ENCODE data around the gene CDH6. TPM values are rescaled to one million over a fixed set of nuclear protein-coding genes. Genes with fewer than 3 reads are reported as not detected.

The CDH6 gene
- 24.5 TPM for total RNA-seq

DNA sequence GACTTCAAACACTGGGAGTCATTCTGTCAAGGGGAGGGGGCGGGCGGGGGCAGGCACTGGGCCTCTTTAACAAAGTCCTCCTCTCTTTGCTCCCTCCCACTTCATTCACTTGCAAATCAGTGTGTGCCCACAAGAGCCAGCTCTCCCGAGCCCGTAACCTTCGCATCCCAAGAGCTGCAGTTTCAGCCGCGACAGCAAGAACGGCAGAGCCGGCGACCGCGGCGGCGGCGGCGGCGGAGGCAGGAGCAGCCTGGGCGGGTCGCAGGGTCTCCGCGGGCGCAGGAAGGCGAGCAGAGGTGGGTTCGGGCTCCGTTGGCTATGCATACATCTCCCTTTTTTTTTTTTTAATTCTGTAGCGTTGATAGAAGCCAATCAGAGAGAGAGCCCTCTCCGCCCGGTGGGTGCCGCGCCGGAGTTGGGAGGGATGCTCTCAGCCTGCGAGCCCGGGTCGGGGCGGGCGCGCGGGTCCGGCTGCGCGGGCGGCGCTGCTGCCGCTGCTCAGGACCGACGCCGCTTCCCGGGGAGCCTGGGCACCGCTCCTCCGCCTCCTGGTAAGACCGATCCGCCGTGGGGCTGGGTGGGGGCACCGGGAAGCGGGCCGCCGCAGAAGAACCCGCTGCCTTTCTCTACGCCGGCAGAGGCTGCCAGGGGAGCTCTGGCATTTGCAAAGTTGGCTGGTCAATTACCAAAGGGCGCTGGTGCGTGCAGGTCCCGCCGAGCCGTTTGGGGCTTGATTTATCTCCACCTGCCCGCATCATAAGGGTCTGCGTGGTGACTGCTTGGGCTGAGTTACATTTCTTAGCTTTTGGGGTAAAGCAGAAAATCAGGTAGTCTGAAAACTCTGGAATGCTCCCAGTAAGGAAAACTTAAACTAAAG is at the start of gene CDH6:
CDH6 (plus strand) TSS at position 96 of the 877 bp plus-strand sequence. CDS start 73,788 bp downstream, outside the sequence.
- peak; percentile 66 for DNase-seq (ENCODE audit: low spot score)
- intact Hi-C loops (cut with DNase I) = no loop called here

DNA sequence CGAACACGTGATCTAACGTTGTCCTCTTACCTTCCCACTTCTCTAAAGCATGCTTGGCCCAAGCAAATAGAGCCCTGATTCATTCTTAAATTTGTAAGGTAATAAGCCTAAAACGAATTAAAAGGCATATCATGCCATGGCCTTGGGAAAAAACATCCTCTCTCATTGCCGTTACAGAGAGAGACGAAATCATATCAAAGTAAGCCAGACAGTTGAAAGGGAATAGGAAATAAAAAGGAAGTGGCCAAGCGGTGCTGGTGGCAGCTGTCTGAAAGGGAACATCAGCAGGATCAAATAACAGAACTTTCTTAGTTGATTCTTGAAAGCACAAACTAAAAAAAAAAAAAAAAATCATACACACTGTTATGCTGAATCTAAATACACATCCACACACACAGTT is 49.1 kb upstream of the CDH6 start:
- no peak for DNase-seq (ENCODE audit: low spot score)
- ATAC-seq = no peak
- intact Hi-C loops (cut with DNase I) = no loop called here

More for the DNA sequence above, at the start of gene CDH6:
- peak; percentile 57 for ATAC-seq

DNA sequence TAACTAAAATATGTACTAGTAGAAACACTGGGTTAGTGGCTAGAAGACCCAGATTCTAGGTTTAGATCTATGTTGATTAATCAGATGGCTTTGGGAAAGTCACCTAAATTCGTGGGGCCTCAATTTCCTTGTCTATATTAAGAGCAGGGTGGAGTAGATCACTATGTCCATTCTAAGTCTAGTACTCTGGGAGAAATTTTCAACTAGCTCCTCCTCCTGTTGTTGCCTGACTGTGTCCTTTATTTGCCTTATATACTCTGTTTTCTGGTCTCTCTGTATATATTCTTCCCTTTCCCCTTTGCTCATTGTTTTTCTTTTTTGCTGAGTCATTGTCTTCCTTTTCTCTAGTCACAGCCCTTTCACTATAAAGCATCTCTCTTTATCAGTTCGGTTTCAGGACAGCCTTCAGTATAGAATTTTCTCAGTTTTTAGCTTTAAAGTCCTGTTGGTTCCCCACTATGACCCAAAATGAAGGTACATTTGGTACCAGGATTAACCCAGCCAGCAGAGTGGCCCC is 44.5 kb upstream of the CDH6 start:
- intact Hi-C loops (cut with DNase I) = no loop called here
- ATAC-seq = no peak
- no peak for DNase-seq (ENCODE audit: low spot score)

DNA sequence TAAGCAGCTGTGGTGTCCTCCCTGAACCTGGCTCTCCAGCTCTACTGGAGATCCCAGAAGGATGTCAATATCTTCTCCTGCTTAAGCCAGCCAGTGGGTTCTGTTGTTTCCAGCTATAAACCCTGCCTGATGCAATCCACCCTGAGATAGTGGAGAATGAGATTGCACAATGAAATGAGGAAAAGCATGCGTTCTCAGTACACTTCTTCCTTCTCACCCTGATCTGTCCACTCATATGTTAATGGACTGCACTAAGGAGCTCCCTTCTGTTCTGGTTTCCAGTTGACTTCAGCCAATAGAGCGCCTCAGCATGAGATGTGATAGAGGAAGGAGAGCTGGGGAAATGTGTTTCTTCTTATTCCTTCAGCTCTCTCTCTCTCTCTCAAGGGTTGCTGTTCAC is 40.0 kb upstream of the CDH6 start:
- no peak for DNase-seq (ENCODE audit: low spot score)
- intact Hi-C loops (cut with DNase I) = no loop called here
- no peak for ATAC-seq

DNA sequence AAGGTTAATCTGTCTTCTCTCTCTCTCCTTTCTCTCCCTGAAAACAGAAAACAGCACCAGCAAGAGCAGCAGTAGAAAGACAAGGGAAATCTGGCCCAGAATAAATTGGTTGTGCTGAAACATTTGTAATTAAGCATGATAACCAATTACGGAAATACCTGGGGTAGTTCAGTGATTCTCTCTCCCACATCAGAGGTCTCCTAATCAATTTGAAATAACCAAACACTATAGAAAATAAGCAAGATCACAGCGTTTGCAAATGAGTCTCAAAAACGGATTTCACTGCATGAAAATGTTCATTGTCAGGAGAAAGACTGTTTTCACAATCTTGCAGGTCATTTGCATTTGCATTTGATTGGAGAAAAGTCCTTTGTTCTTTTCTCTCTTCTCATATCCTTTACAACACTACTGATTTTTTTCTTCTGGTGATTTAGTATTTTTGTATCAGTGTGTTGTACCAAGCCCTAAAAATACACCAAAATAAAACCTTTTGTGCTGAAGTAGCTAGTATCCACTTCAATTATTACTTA is 36.8 kb upstream of the CDH6 start:
- ATAC-seq = no peak
- intact Hi-C loops (cut with DNase I) = no loop called here
- DNase-seq (ENCODE audit: low spot score) = no peak

DNA sequence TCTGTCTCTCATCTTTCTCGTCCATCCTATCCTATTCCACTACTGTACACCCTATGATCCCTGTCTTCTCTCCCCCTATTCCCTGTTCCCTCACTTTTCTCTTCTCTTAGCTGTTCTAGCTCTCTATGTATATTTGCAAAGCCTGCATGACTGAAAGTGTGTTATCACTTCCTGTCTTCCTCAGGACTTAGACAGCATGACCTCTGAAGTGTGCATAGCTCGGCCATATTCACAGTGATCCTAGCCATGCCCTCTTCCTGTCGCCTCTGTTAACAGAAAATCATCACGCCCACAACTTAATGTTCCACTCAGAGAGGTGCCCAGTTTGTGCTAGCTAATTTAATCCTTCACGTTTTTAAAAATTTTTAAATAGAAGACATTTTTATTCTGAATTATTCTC is 35.8 kb upstream of the CDH6 start:
- intact Hi-C loops (cut with DNase I) = no loop called here
- no peak for DNase-seq (ENCODE audit: low spot score)
- no peak for ATAC-seq

DNA sequence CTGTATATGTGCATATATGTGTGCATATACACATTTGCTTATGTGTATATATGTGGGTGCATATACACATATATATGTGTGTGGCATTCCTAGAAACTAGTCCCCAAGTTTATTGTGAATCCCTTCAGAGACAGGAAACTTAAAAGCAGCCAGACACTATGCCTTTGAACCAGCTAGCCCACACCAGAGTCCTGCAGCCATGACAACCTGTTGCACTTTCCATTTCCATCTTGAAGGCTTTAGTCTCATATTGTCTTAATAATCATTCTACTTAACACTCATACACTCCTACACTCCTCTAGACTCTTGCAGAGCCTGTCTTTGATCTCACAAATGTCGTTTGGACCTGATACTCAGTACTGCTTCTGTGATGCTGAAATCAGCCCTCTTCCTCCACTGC is 34.8 kb upstream of the CDH6 start:
- no peak for DNase-seq (ENCODE audit: low spot score)
- intact Hi-C loops (cut with DNase I) = no loop called here
- ATAC-seq = no peak

DNA sequence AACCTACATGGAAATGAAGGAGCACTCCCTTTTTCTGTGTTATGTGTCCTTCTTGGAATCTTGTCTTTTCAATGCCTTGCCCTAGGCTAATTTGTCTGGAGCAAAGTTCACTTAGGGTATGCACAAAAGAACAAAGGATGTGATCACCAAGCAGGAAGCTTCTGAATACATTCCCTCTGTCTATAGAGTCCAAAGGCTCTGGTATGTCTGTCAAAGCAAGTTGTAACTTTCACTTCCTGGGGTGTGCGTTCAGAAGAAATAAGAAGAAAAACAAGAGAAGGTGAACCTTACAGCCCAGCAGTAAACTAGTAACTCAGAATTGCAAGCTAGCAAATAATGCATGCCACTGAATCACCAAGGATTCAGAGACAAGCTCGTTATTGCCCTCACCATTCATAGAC is 31.7 kb upstream of the CDH6 start:
- DNase-seq (ENCODE audit: low spot score) (no peak), ATAC-seq (no peak)
- intact Hi-C loops (cut with DNase I) = no loop called here

DNA sequence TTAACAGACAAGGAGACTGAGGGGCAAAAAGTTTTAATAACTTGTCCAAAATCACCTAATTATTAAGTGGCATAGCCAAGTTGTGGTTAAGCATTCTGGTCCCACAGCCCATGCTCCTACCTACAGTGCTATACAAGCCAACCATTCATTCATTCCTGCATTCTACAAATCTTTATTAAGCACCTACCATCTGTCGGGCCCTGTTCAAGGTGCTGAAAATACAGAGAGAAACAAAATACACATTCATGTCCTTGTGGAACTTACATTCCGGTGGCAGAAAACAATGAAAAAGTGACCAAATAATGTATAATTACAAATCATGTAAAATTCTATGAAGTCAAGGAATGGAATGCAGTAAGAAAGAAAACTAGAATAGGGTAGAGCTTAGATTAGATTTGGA is 27.8 kb upstream of the CDH6 start:
- DNase-seq (ENCODE audit: low spot score) = no peak
- intact Hi-C loops (cut with DNase I) = no loop called here
- no peak for ATAC-seq

DNA sequence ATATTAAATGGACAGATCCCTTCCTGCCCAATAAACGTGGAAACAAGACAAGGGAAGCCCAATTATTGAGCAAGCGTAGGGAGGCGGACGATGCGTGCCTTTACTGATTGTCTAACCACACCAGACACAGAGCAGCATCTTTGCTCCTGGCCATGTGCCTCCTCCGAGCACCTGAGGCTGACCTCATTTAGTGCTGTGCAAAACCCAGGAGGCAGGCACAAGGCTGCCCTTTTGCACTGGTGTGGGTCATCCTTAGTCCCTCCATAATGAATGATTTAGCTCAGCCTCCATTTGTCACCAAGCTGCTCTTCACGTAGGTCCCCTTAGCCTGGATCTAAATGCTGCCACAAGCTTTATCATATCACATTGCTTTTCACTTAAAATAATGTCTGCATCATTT is 24.1 kb upstream of the CDH6 start:
- intact Hi-C loops (cut with DNase I) = no loop called here
- ATAC-seq (no peak), DNase-seq (ENCODE audit: low spot score) (no peak)

DNA sequence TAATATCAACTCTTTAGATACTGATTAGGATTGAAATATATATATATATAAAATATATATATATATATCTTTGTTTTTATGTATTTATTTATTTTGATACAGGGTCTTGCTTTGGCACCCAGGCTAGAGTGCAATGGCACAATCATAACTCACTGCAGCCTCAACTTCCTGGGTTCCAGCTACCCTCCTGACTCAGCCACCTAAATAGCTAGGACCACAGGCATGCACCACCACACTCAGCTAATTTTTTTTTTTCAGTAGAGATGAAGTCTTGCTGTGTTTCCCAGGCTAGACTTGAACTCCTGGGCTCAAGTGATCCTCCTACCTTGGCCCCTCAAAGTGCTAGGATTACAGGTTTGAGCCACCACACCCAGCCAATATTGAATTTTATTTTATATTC is 20.6 kb upstream of the CDH6 start:
- ATAC-seq (no peak), DNase-seq (ENCODE audit: low spot score) (no peak)
- intact Hi-C loops (cut with DNase I) = no loop called here

DNA sequence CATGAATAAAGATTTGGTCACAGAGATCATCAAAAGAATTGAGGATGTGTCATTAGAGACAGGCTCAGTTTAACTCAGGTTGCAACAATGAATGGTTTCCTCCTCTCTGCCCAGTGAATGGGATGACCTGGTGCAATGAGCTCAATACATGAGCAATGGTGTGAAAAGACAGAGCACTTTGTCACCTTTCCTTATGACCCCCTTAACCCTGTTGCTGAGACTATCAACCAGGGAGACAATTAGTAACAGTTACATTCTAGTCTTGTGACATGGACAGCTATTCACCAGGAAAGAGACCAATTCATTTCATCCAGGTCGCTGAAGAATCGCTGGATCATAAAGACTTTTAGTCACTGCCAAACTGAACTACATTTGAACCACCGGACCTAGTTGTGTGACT is 19.9 kb upstream of the CDH6 start:
- DNase-seq (ENCODE audit: low spot score) (no peak), ATAC-seq (no peak)
- intact Hi-C loops (cut with DNase I) = no loop called here

DNA sequence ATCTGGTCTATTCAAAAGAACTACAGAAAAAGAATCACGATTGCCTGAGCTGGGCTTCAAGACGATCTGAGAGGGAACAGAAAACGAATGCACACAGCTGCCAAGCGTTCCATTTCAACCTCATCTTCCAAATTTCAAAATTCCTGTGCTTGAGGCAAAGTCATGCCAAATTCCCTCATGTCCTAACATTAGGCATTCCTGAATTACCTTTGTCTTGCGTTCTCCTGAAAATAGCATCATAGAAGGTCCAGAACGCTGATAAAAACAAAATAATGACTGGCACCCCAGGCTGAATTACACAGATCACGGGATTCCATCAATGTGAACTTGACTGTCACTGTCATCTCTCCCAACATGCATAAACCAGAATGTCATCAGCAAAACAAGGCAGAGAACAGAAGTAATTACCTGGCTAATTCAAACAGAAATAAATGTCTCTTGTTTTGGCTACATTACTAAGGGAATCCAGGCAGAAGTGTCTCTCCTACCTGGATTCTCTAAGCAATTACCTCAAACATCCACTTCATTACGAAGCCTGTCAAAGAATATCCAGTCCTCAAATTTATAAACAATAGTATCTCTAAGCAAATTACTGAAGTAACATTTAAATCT is 12.0 kb upstream of the CDH6 start:
- intact Hi-C loops (cut with DNase I) = no loop called here
- no peak for DNase-seq (ENCODE audit: low spot score)
- ATAC-seq = no peak

DNA sequence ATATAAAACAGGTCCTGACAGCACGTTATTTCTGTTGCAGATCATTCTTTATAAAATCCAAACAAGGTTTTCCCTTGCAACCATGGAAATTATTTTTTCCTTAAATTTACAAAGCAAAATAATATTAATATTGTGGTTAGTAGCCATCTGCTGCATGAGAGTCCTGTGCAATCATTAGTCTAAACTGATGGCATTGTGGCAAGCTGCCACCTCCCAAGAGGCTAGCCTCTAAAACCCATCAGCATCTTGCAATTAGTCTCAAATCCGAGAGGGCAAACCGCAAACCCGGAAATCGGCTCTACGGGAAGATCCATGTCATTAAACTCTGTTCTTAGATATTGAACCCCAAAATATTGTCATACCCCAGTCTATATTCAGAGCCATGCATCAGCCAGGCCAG is 11.3 kb upstream of the CDH6 start:
- no peak for ATAC-seq
- intact Hi-C loops (cut with DNase I) = no loop called here
- no peak for DNase-seq (ENCODE audit: low spot score)

DNA sequence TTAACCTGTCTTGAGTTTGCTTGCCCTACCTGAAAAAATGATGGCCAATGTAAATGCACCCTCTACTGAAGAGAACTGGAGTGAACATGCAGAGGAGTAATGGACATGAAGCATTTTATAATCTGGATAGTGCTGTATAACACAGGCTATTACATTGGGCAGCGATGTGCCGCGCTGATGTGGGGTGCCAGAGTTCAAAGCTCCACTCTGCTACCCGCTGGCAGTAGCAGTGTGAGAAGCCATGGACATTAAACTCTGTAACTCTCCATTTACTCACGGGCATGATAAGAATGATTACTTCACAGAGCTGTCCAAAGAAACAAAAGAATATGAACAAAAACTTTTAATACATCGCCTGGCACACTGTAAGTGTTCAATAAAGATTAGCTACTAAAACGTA is 7.5 kb upstream of the CDH6 start:
- intact Hi-C loops (cut with DNase I) = no loop called here
- DNase-seq (ENCODE audit: low spot score) = no peak
- no peak for ATAC-seq

DNA sequence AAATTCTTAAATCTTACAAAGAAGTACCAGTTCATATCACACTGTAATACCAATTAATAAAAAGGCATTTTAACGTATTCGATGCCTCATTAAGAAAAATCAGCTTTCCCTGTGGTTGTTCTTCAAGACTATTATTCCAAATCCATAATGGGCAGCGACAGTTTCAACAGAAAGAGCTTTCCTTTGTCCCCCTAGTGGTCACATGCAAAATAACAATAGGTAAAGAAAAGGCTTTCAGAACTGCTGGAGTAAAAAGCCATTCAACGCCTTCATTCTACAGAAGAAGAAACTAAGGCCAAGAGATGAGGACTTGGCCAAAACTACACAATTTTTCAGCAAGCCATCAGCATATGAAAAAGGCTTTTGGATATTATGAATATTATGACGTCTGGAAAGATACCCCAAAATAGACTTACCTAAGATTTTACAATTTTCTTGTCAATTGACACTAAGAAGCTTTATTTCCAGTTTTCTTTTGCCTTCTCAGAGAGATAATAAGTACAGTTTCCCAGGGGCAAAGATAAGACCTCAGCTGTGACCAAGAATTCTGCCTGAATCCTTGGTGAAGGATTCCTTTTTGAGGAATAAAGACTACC is 6.7 kb upstream of the CDH6 start:
- DNase-seq (ENCODE audit: low spot score) = no peak
- intact Hi-C loops (cut with DNase I) = no loop called here
- ATAC-seq = no peak

DNA sequence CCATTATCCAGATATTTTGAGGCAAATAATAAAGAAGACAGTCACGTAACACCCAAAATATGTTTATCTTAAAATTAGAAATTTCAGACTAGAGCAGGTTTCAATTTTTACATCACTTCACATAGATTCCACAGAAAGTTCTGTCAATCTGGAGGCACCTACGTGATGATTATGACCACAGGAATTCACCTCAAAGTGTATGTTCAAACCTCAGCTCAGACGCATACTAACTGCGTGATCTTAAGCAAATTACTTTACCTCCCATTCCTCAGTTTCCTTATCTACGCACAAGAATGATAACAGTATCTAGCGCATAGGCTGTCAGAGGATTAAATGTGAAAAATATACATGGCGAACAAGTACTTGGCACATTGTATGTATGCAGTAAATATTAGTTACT is 5.9 kb upstream of the CDH6 start:
- DNase-seq (ENCODE audit: low spot score) = no peak
- ATAC-seq = no peak
- intact Hi-C loops (cut with DNase I) = no loop called here

DNA sequence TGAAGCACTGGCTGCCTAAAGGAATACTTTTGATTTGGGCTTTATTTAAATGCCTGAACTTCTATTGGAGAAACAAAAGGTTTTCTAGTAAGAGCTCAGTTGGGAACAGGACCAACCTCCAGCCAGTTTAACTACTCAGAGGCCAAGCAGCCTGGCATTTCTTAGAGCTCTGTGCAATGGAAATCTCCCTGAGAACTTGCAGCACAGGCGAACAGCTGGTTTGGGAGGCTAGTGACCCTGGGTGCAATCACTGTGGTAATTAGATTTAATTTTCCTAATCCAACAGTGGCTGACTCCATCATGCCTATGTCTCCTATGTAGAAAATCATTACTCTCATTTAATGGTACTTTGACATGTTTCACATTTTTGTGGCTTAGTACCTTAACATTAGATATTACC is 1.0 kb upstream of the CDH6 start:
- DNase-seq (ENCODE audit: low spot score) = no peak
- intact Hi-C loops (cut with DNase I) = no loop called here
- ATAC-seq = no peak

DNA sequence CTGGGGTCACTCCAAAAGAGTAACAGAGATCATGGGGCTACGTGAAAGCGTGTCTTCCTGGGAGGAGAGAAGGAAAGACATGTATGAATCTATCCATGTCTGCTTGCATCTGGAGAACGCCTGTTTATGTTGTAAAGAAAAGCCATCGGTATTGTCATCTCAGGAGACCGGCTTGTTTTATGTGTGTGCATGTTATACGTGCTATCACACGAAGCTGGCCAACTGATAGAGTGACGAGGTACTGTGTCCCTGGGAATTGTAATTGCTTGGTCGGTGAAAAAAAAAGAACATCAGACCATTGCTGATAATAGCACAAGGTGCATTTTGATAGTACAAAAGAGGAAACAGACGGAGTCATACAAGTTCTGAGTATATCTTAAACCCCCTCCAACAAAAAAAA is 370 bp upstream of the CDH6 start:
- no peak for ATAC-seq
- DNase-seq (ENCODE audit: low spot score) = no peak
- intact Hi-C loops (cut with DNase I) = no loop called here

DNA sequence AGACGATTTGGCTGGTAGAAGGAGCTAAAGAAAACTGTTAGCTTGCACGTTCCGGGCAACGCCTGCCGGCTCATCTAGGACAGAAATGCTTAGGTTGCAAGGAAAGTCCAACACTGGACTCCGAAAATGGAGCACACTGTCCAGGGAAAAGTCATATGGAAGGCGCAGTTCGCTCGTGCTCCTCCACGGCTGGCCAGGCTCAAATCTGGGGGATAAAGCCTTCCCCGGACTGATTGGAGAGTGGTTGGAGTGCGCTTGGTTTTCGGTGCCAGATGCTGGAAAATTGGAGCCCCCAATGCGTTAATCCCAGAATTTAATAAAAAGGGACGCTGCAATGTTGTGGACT is 955 bp downstream of the CDH6 start:
- intact Hi-C loops (cut with DNase I) = no loop called here
- DNase-seq (ENCODE audit: low spot score) = no peak
- ATAC-seq = no peak
